K562 (cell line): ENCODE measurements around the gene ALKBH7. TPM values are rescaled to one million over a fixed set of nuclear protein-coding genes. Genes with fewer than 3 reads are reported as not detected.

Source experiments
- ATF7 ChIP-seq: fragments of 450-650 bp; IDR thresholded peaks from 2 replicates; pipeline ENCODE4 v1.7.1; 2014; ENCODE audit warnings: mild to moderate bottlenecking, moderate library complexity
- GMEB1 ChIP-seq: fragments of 250-450 bp; sonication (Bioruptor Pico); IDR thresholded peaks from 2 replicates; pipeline ENCODE4 v1.4.0; 2020; ENCODE audit warnings: mild to moderate bottlenecking
- HINFP ChIP-seq: fragments of 450-650 bp; conservative IDR thresholded peaks from 2 replicates; pipeline ENCODE4 v1.6.1; 2016; ENCODE audit warnings: missing genetic modification characterization, low read depth, mild to moderate bottlenecking, control low read depth, missing compliant biosample characterization
- HNRNPK ChIP-seq: fragments of 200-400 bp; formaldehyde crosslinking; IDR thresholded peaks from one replicate; pipeline ENCODE4 v1.6.1; 2018; ENCODE audit warnings: mild to moderate bottlenecking, low read depth, low read length; ENCODE audit not compliant: poor library complexity, severe bottlenecking
- ILF3 ChIP-seq: fragments of 450-650 bp; IDR thresholded peaks from 2 replicates; pipeline ENCODE4 v1.6.1; 2018; ENCODE audit warnings: antibody characterized with exemption, mild to moderate bottlenecking, moderate library complexity, borderline replicate concordance
- SRSF1 ChIP-seq: fragments of 200-400 bp; formaldehyde crosslinking; IDR thresholded peaks from 2 replicates; pipeline ENCODE4 v1.6.1; 2017; ENCODE audit warnings: mild to moderate bottlenecking, low read depth, low read length, moderate library complexity
- VEZF1 ChIP-seq: fragments of 200-800 bp; sonication (Bioruptor generic); IDR thresholded peaks from 2 replicates; pipeline ENCODE4 v1.6.1; 2017; ENCODE audit warnings: missing genetic modification characterization, missing compliant biosample characterization
- ZBTB12 ChIP-seq: fragments of 250-450 bp; sonication (Bioruptor Pico); IDR thresholded peaks from 2 replicates; pipeline ENCODE4 v1.4.0; 2020
- ZBTB7A ChIP-seq: IDR thresholded peaks from 2 replicates; pipeline ENCODE4 v1.6.1; 2011; ENCODE audit warnings: low read depth, mild to moderate bottlenecking, low read length, moderate library complexity, borderline replicate concordance; ENCODE audit not compliant: control insufficient read depth
- ZNF280A ChIP-seq: fragments of 450-650 bp; IDR thresholded peaks from 2 replicates; pipeline ENCODE4 v1.6.1; 2018; ENCODE audit warnings: mild to moderate bottlenecking, low read depth; ENCODE audit not compliant: partially characterized antibody
- polyA plus RNA-seq, 8 experiments: library from polyadenylated mRNA; depleted of rRNA in 4 of 8; stranded (reverse) in 5 of 8; unstranded in 3 of 8; fragments of >200 nt; fragmentation: Nextera tagmentation in 2 of 8; fragmentation: Illumina TruSeq in 1 of 8; extraction: Ambion mirVana in 2 of 8; extraction: Trizol in 1 of 8; gene quantifications; 2 replicates each; pipeline versions ENCODE4 v1.2.1 to v1.2.3, GENCODE V29; 2011 to 2014; ENCODE audit warnings: inconsistent platforms in 1 of 8, missing spikeins in 1 of 8
- total RNA-seq, 7 experiments: library from RNA; depleted of rRNA in 6 of 7; stranded (reverse); fragments of >200 nt in 6 of 7; fragmentation: Illumina TruSeq in 2 of 7; extraction: Trizol in 2 of 7; gene quantifications; 2 replicates each; pipeline versions ENCODE4 v1.2.1 to v1.2.3, GENCODE V29; 2011 to 2021; ENCODE audit warnings: low replicate concordance in 1 of 7

The ALKBH7 gene
- total and polyA plus RNA-seq, 9 of the 15 experiments (the other 6 are each of a cell fraction or from before 2014, with no cell fraction given) = 0.69 to 94.8 (median 17.6) TPM

- TF ChIP-seq ZNF280A = no peak
- TF ChIP-seq ILF3 = no peak
- no peak for TF ChIP-seq GMEB1 (CRISPR knock-in tag)
- TF ChIP-seq ZBTB7A = peak; percentile 85
- no peak for TF ChIP-seq HNRNPK
- TF ChIP-seq ATF7 = peak; percentile 95
- TF ChIP-seq ZBTB12 (CRISPR knock-in tag) = peak; percentile 83
- no peak for TF ChIP-seq HINFP (tag)
- peak; percentile 48; the same call in 1 of the 2 replicates for TF ChIP-seq SRSF1
- peak; percentile 73 for TF ChIP-seq VEZF1
These were observed 20.7 kb downstream of the ALKBH7 start, which contains the start of gene GTF2F1 (continued) for GRCh38 chr19:6393074-6393982.
